Stimulated activated CD4-positive, alpha-beta T cell treated with anti-CD3 and anti-CD28 coated beads, TNF-alpha, amount 100 ng/mL, for 24 hours (primary cell): Measurements from ENCODE around the gene CACNA1G.

Experiments
- DNase-seq, 3 experiments: peaks; one replicate each; pipeline ENCODE4 v3.0.0-alpha.2; 2020; ENCODE audit warnings: low read depth in 3 of 3

CACNA1G gene

GRCh38 chr17:50632637-50633036 lies 72.1 kb downstream of the CACNA1G start:
- DNase-seq, result no peak

GRCh38 chr17:50633683-50634082 lies 73.2 kb downstream of the CACNA1G start:
- no peak for DNase-seq

GRCh38 chr17:50634224-50634914 lies 73.9 kb downstream of the CACNA1G start, which contains the start of gene ABCC3:
TSS of gene ABCC3 (plus strand) at chr17:50634881. CDS start at chr17:50634937, 56 bp downstream.
- DNase-seq, result no peak

GRCh38 chr17:50634915-50635731 lies 74.6 kb downstream of the CACNA1G start:
- no peak for DNase-seq

- no peak for DNase-seq
Observed at GRCh38 chr17:50635732-50635981, 75.1 kb downstream of the CACNA1G start.

GRCh38 chr17:50635982-50636803 lies 75.7 kb downstream of the CACNA1G start:
- DNase-seq, result no peak

GRCh38 chr17:50636804-50637195 lies 76.3 kb downstream of the CACNA1G start:
- no peak for DNase-seq

GRCh38 chr17:50637829-50638605 lies 77.5 kb downstream of the CACNA1G start:
- no peak for DNase-seq

- no peak for DNase-seq
Observed at GRCh38 chr17:50638606-50638965, 78.1 kb downstream of the CACNA1G start.

- DNase-seq, result no peak
Observed at GRCh38 chr17:50638966-50639713, 78.6 kb downstream of the CACNA1G start.

- DNase-seq, result no peak
Observed at GRCh38 chr17:50640686-50641351, 80.3 kb downstream of the CACNA1G start.

GRCh38 chr17:50641357-50641756 lies 80.8 kb downstream of the CACNA1G start:
- DNase-seq, result no peak

- DNase-seq, result no peak
Observed at GRCh38 chr17:50642071-50642721, 81.7 kb downstream of the CACNA1G start.

GRCh38 chr17:50642722-50643656 lies 82.5 kb downstream of the CACNA1G start:
- DNase-seq, result no peak

- no peak for DNase-seq
Observed at GRCh38 chr17:50645748-50646682, 85.5 kb downstream of the CACNA1G start.

- DNase-seq, result no peak
Observed at GRCh38 chr17:50647187-50647586, 86.7 kb downstream of the CACNA1G start.

GRCh38 chr17:50649042-50649908 lies 88.8 kb downstream of the CACNA1G start:
- DNase-seq, result no peak
